HG02588 (cell line): ENCODE results near the gene VPS13A.
"Not testable (repeated sequence)": the region's sequence is repeated elsewhere in the genome, so short reads cannot be mapped to it uniquely, and the experiment has no call there.

Experiments
- ATAC-seq: cut with Tn5 transposase; IDR thresholded peaks from one replicate; pipeline ENCODE4 v1.9.1; 2021; ENCODE audit warnings: mild to moderate bottlenecking, moderate library complexity; ENCODE audit not compliant: unreplicated experiment

VPS13A gene

GRCh38 chr9:77421506-77422265, 244.4 kb downstream of the VPS13A start:
- ATAC-seq: no peak

GRCh38 chr9:77422969-77423368, 245.6 kb downstream of the VPS13A start:
- no peak for ATAC-seq

- no peak for ATAC-seq
Observed at GRCh38 chr9:77423841-77424240, 246.5 kb downstream of the VPS13A start.

- no peak for ATAC-seq
Observed at GRCh38 chr9:77424993-77425392, 247.7 kb downstream of the VPS13A start.

GRCh38 chr9:77426712-77427111, 249.4 kb downstream of the VPS13A start:
- ATAC-seq: no peak

- ATAC-seq: no peak
Observed at GRCh38 chr9:77427256-77427927, 250.1 kb downstream of the VPS13A start.

DNA sequence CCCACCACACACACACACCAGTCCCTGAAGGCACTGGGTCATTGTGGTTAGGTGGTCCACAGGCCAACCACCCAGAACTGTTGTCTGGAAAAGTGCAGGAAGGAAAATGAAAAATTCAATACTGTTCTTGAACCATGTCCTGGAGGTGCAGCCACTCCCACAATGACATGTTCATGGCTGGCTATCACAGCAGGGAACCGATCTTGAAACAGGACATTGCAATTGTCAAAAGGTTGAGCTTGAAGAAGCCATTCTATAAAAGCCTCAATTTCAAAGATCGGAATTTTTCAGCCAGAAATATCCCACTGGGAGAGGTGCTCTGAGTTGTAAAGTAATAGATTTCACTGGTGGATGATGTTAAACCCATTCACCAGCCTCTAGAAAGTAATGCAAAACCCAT, 252.6 kb downstream of the VPS13A start:
- ATAC-seq: no peak

DNA sequence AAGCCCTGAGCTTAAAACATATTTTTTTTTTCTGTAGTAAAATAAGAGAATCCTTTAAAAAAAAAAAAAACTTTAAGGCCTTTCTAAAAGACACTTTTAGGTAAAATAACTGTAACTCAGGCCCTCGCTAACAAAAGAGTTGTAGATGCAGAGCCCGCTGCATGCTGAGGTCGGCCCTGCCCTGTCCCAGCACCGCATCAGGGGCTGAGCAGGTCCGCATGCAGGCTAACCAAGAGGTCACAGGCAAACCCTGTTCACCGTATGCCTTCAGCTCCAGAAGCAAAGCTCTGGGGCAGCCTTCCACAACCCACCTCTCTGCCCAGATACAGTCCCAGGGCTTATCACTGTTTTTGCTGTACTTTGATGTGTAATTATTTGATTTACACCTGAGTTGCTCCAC, 254.7 kb downstream of the VPS13A start:
- ATAC-seq: no peak

DNA sequence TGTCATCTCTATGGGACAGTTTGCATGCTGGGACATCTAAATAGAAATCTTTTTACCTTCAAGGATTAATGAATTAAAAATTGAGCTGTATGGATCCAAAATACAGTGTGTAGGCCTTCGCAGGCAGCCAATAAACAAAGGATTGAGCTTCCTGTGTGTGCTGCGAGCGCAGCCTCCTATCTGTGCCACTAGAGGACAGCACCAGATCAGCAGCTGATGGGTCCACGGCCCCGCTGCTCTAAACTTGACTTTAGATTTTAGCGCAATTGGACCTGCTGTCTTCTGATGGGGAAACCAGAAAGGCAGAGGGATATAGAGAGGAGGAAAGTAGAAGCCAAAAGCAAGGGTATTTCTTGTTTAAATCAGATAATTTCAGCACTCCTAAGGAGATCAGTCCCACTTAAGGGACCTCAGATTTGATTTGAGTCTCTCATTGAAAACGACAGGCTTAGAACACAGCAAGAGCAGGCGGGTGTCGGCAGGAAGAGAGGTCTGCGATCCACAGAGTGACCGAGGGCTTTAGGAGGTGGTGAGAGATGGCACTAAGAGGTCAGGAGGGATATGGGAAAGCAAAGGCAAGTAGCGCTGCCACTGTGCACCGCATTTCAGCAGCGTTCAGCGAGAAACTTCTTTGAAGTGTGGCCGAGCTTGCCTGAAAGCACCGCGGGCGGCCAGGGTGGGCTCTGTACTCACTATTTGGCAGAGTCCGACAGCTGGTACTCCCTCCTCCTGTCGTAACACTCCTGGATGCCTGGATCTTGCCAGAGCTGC, 256.5 kb downstream of the VPS13A start:
- ATAC-seq: peak; percentile 83

DNA sequence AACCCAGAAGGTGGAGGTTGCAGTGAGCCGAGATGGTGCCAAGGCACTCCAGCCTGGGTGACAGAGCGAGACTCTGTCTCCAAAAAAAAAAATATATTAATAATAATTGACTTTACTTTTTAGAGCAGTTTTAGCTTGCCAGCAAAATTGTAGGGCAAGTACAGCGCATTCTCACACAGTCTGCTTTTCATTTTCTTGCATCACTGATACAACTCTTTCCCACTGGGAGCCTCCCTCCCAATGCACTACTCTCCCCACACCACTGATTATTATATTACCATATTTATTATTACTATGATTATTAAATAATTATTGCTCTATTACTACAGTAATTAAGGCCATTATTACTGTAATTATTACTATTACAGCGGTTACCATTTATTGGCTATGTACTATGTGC, 257.9 kb downstream of the VPS13A start:
- no peak for ATAC-seq

GRCh38 chr9:77435688-77436087, 258.4 kb downstream of the VPS13A start:
- no peak for ATAC-seq

GRCh38 chr9:77438653-77439052, 261.3 kb downstream of the VPS13A start:
- ATAC-seq: no peak

- no peak for ATAC-seq
Observed at GRCh38 chr9:77440057-77440456, 262.7 kb downstream of the VPS13A start.

DNA sequence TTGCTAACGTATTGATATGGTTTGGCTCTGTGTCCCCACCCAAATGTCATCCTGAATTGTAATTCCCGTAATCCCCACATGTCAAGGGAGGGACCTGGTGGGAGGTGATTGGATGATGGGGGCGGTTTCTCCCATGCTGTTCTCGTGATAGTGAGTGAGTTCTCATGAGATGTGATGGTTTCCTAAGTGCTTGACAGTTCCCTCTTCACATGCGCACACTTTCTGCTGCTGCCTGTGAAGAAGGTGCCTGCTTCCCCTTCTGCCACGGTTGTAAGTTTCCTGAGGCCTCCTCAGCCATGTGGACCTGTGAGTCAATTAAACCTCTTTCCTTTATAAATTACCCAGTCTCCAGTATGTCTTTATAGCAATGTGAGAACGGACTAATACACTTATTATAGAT, 263.8 kb downstream of the VPS13A start:
- not testable (repeated sequence) for ATAC-seq

GRCh38 chr9:77442436-77442835, 265.1 kb downstream of the VPS13A start:
- ATAC-seq: no peak

DNA sequence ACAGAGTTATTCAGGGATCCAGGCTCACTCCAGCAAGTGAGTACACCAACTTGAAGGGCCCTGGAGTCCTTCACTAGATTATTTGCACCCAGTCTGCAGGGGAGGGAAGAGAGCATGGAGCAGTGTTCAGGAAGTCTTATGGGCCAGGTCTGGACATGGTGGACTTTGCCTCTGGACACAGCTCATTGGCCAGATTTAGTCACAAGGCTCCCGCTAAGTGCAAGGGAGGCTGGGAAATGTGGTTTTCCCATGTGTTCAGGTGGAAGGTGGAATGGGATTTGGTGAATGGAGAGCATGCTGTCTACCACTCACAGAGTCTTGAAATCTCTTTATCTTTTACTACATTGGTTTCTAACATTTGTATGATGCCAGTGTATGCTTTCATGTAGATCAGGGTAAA, 270.3 kb downstream of the VPS13A start:
- no peak for ATAC-seq

GRCh38 chr9:77449240-77450084, 272.1 kb downstream of the VPS13A start:
- ATAC-seq: no peak

GRCh38 chr9:77450085-77450475, 272.7 kb downstream of the VPS13A start:
- no peak for ATAC-seq

GRCh38 chr9:77451507-77451906, 274.2 kb downstream of the VPS13A start:
- no peak for ATAC-seq

- no peak for ATAC-seq
Observed at GRCh38 chr9:77453825-77454647, 276.7 kb downstream of the VPS13A start.
